Kidney epithelial cell (primary cell): ENCODE measurements around the gene PCDHGB5. TPM values are rescaled to one million over a fixed set of nuclear protein-coding genes. Genes with fewer than 3 reads are reported as not detected.
A peak's percentile ranks its signal among the peaks of the same experiment; 100 is the strongest.
"Not testable (repeated sequence)": the region's sequence is repeated elsewhere in the genome, so short reads cannot be mapped to it uniquely, and the experiment has no call there.

ENCODE experiments used
- DNase-seq: peaks from one replicate; pipeline ENCODE4 v3.0.0-alpha.2; 2010; ENCODE audit warnings: low read depth
- H3K27me3 ChIP-seq: 2 replicates; pipeline ENCODE4 v1.6.0; 2011; ENCODE audit warnings: low read length; ENCODE audit not compliant: control insufficient read depth, insufficient read depth
- H3K36me3 ChIP-seq: 2 replicates; pipeline ENCODE4 v1.5.1; 2011; ENCODE audit warnings: low read length; ENCODE audit not compliant: control insufficient read depth, insufficient read depth
- H3K4me3 ChIP-seq: 2 replicates; pipeline ENCODE4 v1.5.1; 2011; ENCODE audit warnings: low read depth, mild to moderate bottlenecking, control low read depth, low read length
- total RNA-seq: library from RNA; depleted of rRNA; stranded (reverse); fragments of >200 nt; gene quantifications from 2 replicates; pipeline ENCODE4 v1.2.3, GENCODE V29; 2015
- TF ChIP-seq, protein P1 (sequence below): IDR thresholded peaks from 2 replicates; pipeline ENCODE4 v1.5.1; 2011; ENCODE audit warnings: mild to moderate bottlenecking, moderate library complexity, low read length, control low read depth, inconsistent platforms; ENCODE audit not compliant: insufficient read depth, poor library complexity, severe bottlenecking

The PCDHGB5 gene
- total RNA-seq, 1 donor from 2014 or later: 19.3 TPM

DNA sequence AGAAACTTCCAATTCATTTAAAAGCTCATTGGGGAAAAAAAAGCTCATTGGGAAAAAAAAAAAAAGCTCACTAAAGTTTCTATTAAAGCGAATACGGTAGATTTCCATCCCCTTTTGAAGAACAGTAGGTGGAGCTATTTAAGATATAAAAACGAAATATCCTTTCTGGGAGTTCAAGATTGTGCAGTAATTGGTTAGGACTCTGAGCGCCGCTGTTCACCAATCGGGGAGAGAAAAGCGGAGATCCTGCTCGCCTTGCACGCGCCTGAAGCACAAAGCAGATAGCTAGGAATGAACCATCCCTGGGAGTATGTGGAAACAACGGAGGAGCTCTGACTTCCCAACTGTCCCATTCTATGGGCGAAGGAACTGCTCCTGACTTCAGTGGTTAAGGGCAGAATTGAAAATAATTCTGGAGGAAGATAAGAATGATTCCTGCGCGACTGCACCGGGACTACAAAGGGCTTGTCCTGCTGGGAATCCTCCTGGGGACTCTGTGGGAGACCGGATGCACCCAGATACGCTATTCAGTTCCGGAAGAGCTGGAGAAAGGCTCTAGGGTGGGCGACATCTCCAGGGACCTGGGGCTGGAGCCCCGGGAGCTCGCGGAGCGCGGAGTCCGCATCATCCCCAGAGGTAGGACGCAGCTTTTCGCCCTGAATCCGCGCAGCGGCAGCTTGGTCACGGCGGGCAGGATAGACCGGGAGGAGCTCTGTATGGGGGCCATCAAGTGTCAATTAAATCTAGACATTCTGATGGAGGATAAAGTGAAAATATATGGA is 32.8 kb downstream of the PCDHGB5 start, which contains the start of gene PCDHGA12:
TSS of gene PCDHGA12 (plus strand) at position 176 of the 782 bp plus-strand sequence. CDS start at position 429, 253 bp downstream.
- peaks cover 8% of the 10 kb centered on the region for H3K27me3 ChIP-seq
- no peak for DNase-seq
- H3K36me3 ChIP-seq: no peaks in the 10 kb centered on the region
- H3K4me3 ChIP-seq: no peak within 1 kb of the TSS
- TF ChIP-seq, protein P1, sequence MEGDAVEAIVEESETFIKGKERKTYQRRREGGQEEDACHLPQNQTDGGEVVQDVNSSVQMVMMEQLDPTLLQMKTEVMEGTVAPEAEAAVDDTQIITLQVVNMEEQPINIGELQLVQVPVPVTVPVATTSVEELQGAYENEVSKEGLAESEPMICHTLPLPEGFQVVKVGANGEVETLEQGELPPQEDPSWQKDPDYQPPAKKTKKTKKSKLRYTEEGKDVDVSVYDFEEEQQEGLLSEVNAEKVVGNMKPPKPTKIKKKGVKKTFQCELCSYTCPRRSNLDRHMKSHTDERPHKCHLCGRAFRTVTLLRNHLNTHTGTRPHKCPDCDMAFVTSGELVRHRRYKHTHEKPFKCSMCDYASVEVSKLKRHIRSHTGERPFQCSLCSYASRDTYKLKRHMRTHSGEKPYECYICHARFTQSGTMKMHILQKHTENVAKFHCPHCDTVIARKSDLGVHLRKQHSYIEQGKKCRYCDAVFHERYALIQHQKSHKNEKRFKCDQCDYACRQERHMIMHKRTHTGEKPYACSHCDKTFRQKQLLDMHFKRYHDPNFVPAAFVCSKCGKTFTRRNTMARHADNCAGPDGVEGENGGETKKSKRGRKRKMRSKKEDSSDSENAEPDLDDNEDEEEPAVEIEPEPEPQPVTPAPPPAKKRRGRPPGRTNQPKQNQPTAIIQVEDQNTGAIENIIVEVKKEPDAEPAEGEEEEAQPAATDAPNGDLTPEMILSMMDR: peak; percentile 35

DNA sequence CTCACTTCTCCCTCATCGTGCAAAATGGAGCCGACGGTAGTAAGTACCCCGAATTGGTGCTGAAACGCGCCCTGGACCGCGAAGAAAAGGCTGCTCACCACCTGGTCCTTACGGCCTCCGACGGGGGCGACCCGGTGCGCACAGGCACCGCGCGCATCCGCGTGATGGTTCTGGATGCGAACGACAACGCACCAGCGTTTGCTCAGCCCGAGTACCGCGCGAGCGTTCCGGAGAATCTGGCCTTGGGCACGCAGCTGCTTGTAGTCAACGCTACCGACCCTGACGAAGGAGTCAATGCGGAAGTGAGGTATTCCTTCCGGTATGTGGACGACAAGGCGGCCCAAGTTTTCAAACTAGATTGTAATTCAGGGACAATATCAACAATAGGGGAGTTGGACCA is 33.5 kb downstream of the PCDHGB5 start:
- TF ChIP-seq, protein P1: no peak
- DNase-seq: no peak
- H3K4me3 ChIP-seq: no peak overlapping the region
- peaks cover 8% of the 10 kb centered on the region for H3K27me3 ChIP-seq
- no peaks in the 10 kb centered on the region for H3K36me3 ChIP-seq

DNA sequence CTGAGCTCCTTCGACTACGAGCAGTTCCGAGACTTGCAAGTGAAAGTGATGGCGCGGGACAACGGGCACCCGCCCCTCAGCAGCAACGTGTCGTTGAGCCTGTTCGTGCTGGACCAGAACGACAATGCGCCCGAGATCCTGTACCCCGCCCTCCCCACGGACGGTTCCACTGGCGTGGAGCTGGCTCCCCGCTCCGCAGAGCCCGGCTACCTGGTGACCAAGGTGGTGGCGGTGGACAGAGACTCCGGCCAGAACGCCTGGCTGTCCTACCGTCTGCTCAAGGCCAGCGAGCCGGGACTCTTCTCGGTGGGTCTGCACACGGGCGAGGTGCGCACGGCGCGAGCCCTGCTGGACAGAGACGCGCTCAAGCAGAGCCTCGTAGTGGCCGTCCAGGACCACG is 34.6 kb downstream of the PCDHGB5 start:
- not testable (repeated sequence) for DNase-seq, H3K27me3 ChIP-seq

DNA sequence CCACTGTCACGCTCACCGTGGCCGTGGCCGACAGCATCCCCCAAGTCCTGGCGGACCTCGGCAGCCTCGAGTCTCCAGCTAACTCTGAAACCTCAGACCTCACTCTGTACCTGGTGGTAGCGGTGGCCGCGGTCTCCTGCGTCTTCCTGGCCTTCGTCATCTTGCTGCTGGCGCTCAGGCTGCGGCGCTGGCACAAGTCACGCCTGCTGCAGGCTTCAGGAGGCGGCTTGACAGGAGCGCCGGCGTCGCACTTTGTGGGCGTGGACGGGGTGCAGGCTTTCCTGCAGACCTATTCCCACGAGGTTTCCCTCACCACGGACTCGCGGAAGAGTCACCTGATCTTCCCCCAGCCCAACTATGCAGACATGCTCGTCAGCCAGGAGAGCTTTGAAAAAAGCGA is 35.0 kb downstream of the PCDHGB5 start:
- not testable (repeated sequence) for H3K4me3 ChIP-seq, H3K36me3 ChIP-seq, DNase-seq, H3K27me3 ChIP-seq

More for the DNA sequence above, 34.6 kb downstream of the PCDHGB5 start:
- H3K4me3 ChIP-seq, H3K36me3 ChIP-seq: not testable (repeated sequence)

DNA sequence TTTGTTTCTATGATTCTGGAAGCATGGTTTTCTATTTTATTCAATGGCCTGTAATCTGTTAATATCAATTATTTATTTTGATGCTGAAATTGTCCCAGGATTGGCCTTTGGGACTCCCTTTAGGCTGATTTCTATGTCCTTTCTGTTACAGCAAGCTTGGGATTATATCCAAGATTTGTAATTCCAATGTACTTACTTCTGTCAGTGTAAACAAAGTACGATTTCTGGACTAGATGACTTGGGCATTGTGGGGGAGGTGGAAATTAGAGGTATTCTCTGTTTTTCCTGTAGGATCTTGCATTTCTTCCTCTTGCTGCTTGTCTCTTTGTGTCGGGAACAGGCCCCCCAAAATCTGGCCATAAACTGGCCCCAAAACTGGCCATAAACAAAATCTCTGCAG is 36.3 kb downstream of the PCDHGB5 start:
- TF ChIP-seq, protein P1: no peak
- Histone ChIP-seq H3K4me3 (no peak overlapping the region), H3K36me3 (no peaks in the 10 kb centered on the region), H3K27me3 (peaks cover 8% of the 10 kb centered on the region)
- no peak for DNase-seq

DNA sequence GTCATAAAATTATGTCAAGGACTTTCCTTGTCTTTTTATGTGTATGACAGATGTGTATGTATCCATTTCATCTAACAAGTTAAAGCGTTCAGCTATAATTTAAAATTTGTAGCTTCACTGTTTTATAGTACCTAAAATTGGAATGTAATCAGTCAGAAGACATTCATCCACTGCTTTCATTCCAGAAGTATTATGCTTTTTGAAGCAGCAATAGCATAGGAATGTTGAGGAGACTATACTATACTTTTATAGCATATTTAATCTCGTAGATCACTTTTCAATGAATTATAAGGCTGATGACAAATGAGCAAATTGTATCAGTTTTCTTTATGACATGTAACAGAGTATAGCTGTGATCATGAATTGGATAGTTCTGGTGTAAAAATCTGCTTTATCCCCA is 39.5 kb downstream of the PCDHGB5 start:
- TF ChIP-seq, protein P1: no peak
- Histone ChIP-seq H3K27me3 (no peaks in the 10 kb centered on the region), H3K36me3 (no peaks in the 10 kb centered on the region), H3K4me3 (no peak overlapping the region)
- DNase-seq: no peak

DNA sequence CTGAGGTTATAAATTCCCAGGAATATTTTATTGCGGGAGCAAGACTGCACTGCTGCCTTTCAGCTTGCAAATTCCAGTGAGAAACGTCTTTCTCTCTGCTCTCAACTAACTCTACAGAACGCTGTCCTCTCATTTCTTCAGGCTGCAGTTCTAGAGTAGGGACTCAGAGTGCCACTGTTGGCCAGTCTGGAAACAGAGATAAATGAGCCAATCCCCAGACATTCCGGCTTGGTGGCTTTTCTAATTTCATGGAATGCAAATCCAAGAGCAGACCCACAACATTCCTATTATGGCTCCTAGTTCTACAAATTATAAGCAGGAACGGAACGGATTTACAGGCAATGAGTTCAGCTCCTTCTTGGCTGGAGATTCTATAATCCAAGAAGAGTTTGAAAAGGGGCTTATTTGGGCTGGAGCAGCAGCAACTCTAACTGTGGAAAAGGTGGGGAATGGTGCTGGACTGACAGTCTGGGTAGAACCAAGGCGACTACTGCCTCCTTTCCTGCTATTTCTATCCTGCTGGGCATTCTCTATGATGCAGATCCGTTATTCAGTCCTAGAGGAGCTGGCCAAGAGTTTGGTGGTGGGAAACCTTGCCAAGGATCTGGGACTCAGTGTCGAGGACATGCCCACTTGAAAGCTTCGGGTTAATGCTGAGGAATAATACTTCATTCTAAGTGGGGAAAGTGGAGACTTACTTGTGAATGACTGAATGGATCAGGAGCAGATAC is 41.8 kb downstream of the PCDHGB5 start:
- Histone ChIP-seq H3K27me3 (no peaks in the 10 kb centered on the region), H3K4me3 (no peak overlapping the region), H3K36me3 (no peaks in the 10 kb centered on the region)
- DNase-seq: no peak
- TF ChIP-seq, protein P1: no peak
